ENCODE measurements around the gene PLCE1. TPM values are rescaled to one million over a fixed set of nuclear protein-coding genes. Genes with fewer than 3 reads are reported as not detected.

PLCE1 gene
- total and polyA plus RNA-seq, 10 of the 15 experiments (the other 5 are each of a cell fraction or from before 2014, with no cell fraction given), result under 0.01 to 1.2 (median 0.03) TPM

- FAIRE-seq, result peak; percentile 57
- no peaks in the 10 kb centered on the region for H3K36me3 ChIP-seq (ENCODE audit: control insufficient read depth in 2 of 2, insufficient read depth in 2 of 2, low read length in 1 of 2)
- no peaks in the 10 kb centered on the region for H3K9me3 ChIP-seq (replicated peaks; ENCODE audit: control insufficient read depth, insufficient read depth, low read length)
- H3K9ac ChIP-seq (ENCODE audit: control insufficient read depth, insufficient read depth, low read length), result no peak overlapping the region
- no TSS peak for BruUV-seq (replicated peaks)
- H2AFZ ChIP-seq (ENCODE audit: control insufficient read depth, low read depth, low read length), result no peak overlapping the region
- ATAC-seq, result no peak
- WGBS (ENCODE audit: insufficient coverage, insufficient replicate concordance, low lambda C conversion rate, missing lambda C conversion rate), result 25% methylated on average over 4 of the region's 4 CpGs
- H3K4me2 ChIP-seq (ENCODE audit: control insufficient read depth, insufficient read depth), result no peak overlapping the region
- H4K20me1 ChIP-seq (ENCODE audit: control insufficient read depth, insufficient read depth), result no peaks in the 10 kb centered on the region
- no peaks in the 10 kb centered on the region for H3K27me3 ChIP-seq (replicated peaks in 1 of 2; ENCODE audit: control insufficient read depth in 2 of 2, insufficient read depth in 2 of 2, low read length in 1 of 2)
- POLR2A ChIA-PET, result no interaction called here
- DNase-seq (ENCODE audit: low read depth, low spot score), result no peak
- CTCF ChIA-PET, result no interaction called here
- H3K4me3 ChIP-seq, result no peak overlapping the region
- TF ChIP-seq CHD1 (IDR thresholded peaks at IDR 0.05; ENCODE audit: low read depth, low read length) (no peak), YY1 (IDR thresholded peaks at IDR 0.05; ENCODE audit: low read depth, low read length) (no peak), PRDM15 (CRISPR knock-in tag; IDR thresholded peaks at IDR 0.05) (no peak), MTA2 (IDR thresholded peaks at IDR 0.05; ENCODE audit: low read depth) (no peak), CBFB (IDR thresholded peaks at IDR 0.05; ENCODE audit: low read depth) (no peak), POLR2A (IDR thresholded peaks at IDR 0.05; ENCODE audit: low read depth, low read length) (no peak)
- TF ChIP-seq, protein P1, sequence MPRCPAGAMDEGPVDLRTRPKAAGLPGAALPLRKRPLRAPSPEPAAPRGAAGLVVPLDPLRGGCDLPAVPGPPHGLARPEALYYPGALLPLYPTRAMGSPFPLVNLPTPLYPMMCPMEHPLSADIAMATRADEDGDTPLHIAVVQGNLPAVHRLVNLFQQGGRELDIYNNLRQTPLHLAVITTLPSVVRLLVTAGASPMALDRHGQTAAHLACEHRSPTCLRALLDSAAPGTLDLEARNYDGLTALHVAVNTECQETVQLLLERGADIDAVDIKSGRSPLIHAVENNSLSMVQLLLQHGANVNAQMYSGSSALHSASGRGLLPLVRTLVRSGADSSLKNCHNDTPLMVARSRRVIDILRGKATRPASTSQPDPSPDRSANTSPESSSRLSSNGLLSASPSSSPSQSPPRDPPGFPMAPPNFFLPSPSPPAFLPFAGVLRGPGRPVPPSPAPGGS (IDR thresholded peaks at IDR 0.05; ENCODE audit: borderline replicate concordance, insufficient read depth, low read depth, low read length, poor library complexity, severe bottlenecking), result no peak
- TF ChIP-seq, protein P2, sequence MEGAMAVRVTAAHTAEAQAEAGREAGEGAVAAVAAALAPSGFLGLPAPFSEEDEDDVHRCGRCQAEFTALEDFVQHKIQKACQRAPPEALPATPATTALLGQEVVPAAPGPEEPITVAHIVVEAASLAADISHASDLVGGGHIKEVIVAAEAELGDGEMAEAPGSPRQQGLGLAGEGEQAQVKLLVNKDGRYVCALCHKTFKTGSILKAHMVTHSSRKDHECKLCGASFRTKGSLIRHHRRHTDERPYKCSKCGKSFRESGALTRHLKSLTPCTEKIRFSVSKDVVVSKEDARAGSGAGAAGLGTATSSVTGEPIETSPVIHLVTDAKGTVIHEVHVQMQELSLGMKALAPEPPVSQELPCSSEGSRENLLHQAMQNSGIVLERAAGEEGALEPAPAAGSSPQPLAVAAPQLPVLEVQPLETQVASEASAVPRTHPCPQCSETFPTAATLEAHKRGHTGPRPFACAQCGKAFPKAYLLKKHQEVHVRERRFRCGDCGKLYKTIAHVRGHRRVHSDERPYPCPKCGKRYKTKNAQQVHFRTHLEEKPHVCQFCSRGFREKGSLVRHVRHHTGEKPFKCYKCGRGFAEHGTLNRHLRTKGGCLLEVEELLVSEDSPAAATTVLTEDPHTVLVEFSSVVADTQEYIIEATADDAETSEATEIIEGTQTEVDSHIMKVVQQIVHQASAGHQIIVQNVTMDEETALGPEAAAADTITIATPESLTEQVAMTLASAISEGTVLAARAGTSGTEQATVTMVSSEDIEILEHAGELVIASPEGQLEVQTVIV (IDR thresholded peaks at IDR 0.05; ENCODE audit: borderline replicate concordance, partially characterized antibody), result no peak
- intact Hi-C loops (cut with micrococcal nuclease; ENCODE audit: unreplicated experiment), result no loop called here
- no peaks in the 10 kb centered on the region for H3K79me2 ChIP-seq (ENCODE audit: control insufficient read depth, insufficient read depth, low read length)
- RAD21 ChIA-PET (ENCODE audit: unreplicated experiment), result no interaction called here
- H3K27ac ChIP-seq (ENCODE audit: control insufficient read depth, insufficient read depth), result no peak overlapping the region
- SMC1A ChIA-PET (ENCODE audit: uncharacterized antibody, unreplicated experiment), result interaction anchor here (0.9 kb wide), 1 partner anchor 8 kb away, joined by 3 read pairs; no protein-coding TSS in a partner anchor
- H3K4me1 ChIP-seq (ENCODE audit: control insufficient read depth, insufficient read depth, low read length), result no peaks in the 10 kb centered on the region
- in situ Hi-C loops (cut with MboI), result no loop called here
Observed at GRCh38 chr10:93945819-93946218, 47.9 kb upstream of the PLCE1 start.

All from GM12878 (cell line).